Iris pigment epithelial cell (primary cell): ENCODE measurements around the gene PTPN6.

Experiments
- DNase-seq: peaks from one replicate; pipeline ENCODE4 v3.0.0-alpha.2; 2011; ENCODE audit warnings: low read depth

The PTPN6 gene

GRCh38 chr12:6970096-6970527 is 19.0 kb downstream of the PTPN6 start:
- DNase-seq = no peak

- DNase-seq = no peak
Measured at GRCh38 chr12:6974180-6974579, 23.0 kb downstream of the PTPN6 start.

GRCh38 chr12:6975297-6976032 is 24.3 kb downstream of the PTPN6 start:
- DNase-seq = no peak

GRCh38 chr12:6977653-6978052 is 26.5 kb downstream of the PTPN6 start:
- DNase-seq = no peak

- no peak for DNase-seq
Measured at GRCh38 chr12:6978188-6978587, 27.0 kb downstream of the PTPN6 start.

- DNase-seq = no peak
Measured at GRCh38 chr12:6978611-6979011, 27.5 kb downstream of the PTPN6 start.

- DNase-seq = no peak
Measured at GRCh38 chr12:6979021-6979420, 27.9 kb downstream of the PTPN6 start.

GRCh38 chr12:6979453-6979852 is 28.3 kb downstream of the PTPN6 start:
- no peak for DNase-seq

GRCh38 chr12:6980075-6980474 is 28.9 kb downstream of the PTPN6 start:
- DNase-seq = no peak

GRCh38 chr12:6980740-6981139 is 29.6 kb downstream of the PTPN6 start:
- DNase-seq = no peak

GRCh38 chr12:6981152-6982052 is 30.2 kb downstream of the PTPN6 start:
- no peak for DNase-seq

- no peak for DNase-seq
Measured at GRCh38 chr12:6982532-6982931, 31.4 kb downstream of the PTPN6 start.

GRCh38 chr12:6987956-6988553 is 36.9 kb downstream of the PTPN6 start:
- no peak for DNase-seq

- peak; percentile 71 for DNase-seq
Measured at GRCh38 chr12:6996040-6996441, 44.9 kb downstream of the PTPN6 start.

GRCh38 chr12:6998715-6999451 is 47.7 kb downstream of the PTPN6 start:
- DNase-seq = no peak

- no peak for DNase-seq
Measured at GRCh38 chr12:7001921-7002591, 50.9 kb downstream of the PTPN6 start.

GRCh38 chr12:7004287-7004803 is 53.2 kb downstream of the PTPN6 start:
- DNase-seq = no peak

- DNase-seq = no peak
Measured at GRCh38 chr12:7004840-7005239, 53.7 kb downstream of the PTPN6 start.

- DNase-seq = no peak
Measured at GRCh38 chr12:7005311-7005710, 54.2 kb downstream of the PTPN6 start.

GRCh38 chr12:7006639-7007038 is 55.5 kb downstream of the PTPN6 start:
- no peak for DNase-seq

GRCh38 chr12:7008864-7009263 is 57.7 kb downstream of the PTPN6 start:
- no peak for DNase-seq
